ENCODE results near the gene CREBRF. TPM values are rescaled to one million over a fixed set of nuclear protein-coding genes. Genes with fewer than 3 reads are reported as not detected.
"Not testable (repeated sequence)": the region's sequence is repeated elsewhere in the genome, so short reads cannot be mapped to it uniquely, and the experiment has no call there.

The CREBRF gene
- total and polyA plus RNA-seq, 2 donors from 2014 or later: 6.1 to 49.7 TPM

GRCh38 chr5:173016598-173017046 lies 39.5 kb upstream of the CREBRF start:
- Histone ChIP-seq H3K27me3 (ENCODE audit: control insufficient read depth, insufficient read depth, low read length) (no peaks in the 10 kb centered on the region), H3K36me3 (ENCODE audit: control insufficient read depth in 2 of 3, insufficient read depth in 3 of 3, low read length in 3 of 3) (peaks cover 0 to 18% (median 0%) of the 10 kb centered on the region in 3 donors), H3K4me1 (ENCODE audit: control insufficient read depth in 2 of 3, insufficient read depth in 2 of 3, low read depth in 1 of 3, low read length in 3 of 3) (peaks cover 0 to 11% (median 9%) of the 10 kb centered on the region in 3 donors), H3K4me3 (ENCODE audit: low read length in 3 of 3) (peak overlapping the region in 1 of 3 donors; percentile 6), H3K27ac (ENCODE audit: low read depth in 2 of 2, low read length in 2 of 2) (peak overlapping the region; percentile 75 to 91), H3K9ac (ENCODE audit: low read length in 3 of 3) (peak overlapping the region in 1 of 3 donors; percentile 17), H3K9me3 (ENCODE audit: control insufficient read depth in 2 of 3, insufficient read depth in 1 of 3, low read length in 3 of 3) (no peaks in the 10 kb centered on the region)
- no peak for TF ChIP-seq CTCF (IDR thresholded peaks at IDR 0.05; ENCODE audit: borderline replicate concordance, extremely low read depth, insufficient read depth)
- no peak for FAIRE-seq
- intact Hi-C loops (cut with DNase I): no loop called here
- peak in 2 of 5 donors; percentile 11 to 24 for DNase-seq

GRCh38 chr5:173017087-173017486 lies 39.1 kb upstream of the CREBRF start:
- Histone ChIP-seq H3K36me3 (ENCODE audit: control insufficient read depth in 2 of 3, insufficient read depth in 3 of 3, low read length in 3 of 3) (peaks cover 0 to 18% (median 0%) of the 10 kb centered on the region in 3 donors), H3K4me1 (ENCODE audit: control insufficient read depth in 2 of 3, insufficient read depth in 2 of 3, low read depth in 1 of 3, low read length in 3 of 3) (peaks cover 0 to 11% (median 9%) of the 10 kb centered on the region in 3 donors), H3K9ac (ENCODE audit: low read length in 3 of 3) (peak overlapping the region in 1 of 3 donors; percentile 17), H3K27ac (ENCODE audit: low read depth in 2 of 2, low read length in 2 of 2) (peak overlapping the region; percentile 75 to 91)
- FAIRE-seq; intact Hi-C loops (cut with DNase I); H3K4me3 ChIP-seq (ENCODE audit: low read length in 3 of 3); H3K27me3 ChIP-seq (ENCODE audit: control insufficient read depth, insufficient read depth, low read length); H3K9me3 ChIP-seq (ENCODE audit: control insufficient read depth in 2 of 3, insufficient read depth in 1 of 3, low read length in 3 of 3); DNase-seq: not testable (repeated sequence)

GRCh38 chr5:173018358-173018757 lies 37.8 kb upstream of the CREBRF start:
- TF ChIP-seq CTCF (IDR thresholded peaks at IDR 0.05; ENCODE audit: borderline replicate concordance, extremely low read depth, insufficient read depth): no peak

GRCh38 chr5:173020154-173020581 lies 36.0 kb upstream of the CREBRF start:
- Histone ChIP-seq H3K4me1 (ENCODE audit: control insufficient read depth in 2 of 3, insufficient read depth in 2 of 3, low read depth in 1 of 3, low read length in 3 of 3) (peaks cover 0 to 8% (median 7%) of the 10 kb centered on the region in 3 donors), H3K9ac (ENCODE audit: low read length in 3 of 3) (no peak overlapping the region), H3K27me3 (ENCODE audit: control insufficient read depth, insufficient read depth, low read length) (no peaks in the 10 kb centered on the region), H3K9me3 (ENCODE audit: control insufficient read depth in 2 of 3, insufficient read depth in 1 of 3, low read length in 3 of 3) (no peaks in the 10 kb centered on the region), H3K4me3 (ENCODE audit: low read length in 3 of 3) (no peak overlapping the region), H3K27ac (ENCODE audit: low read depth in 2 of 2, low read length in 2 of 2) (no peak overlapping the region), H3K36me3 (ENCODE audit: control insufficient read depth in 2 of 3, insufficient read depth in 3 of 3, low read length in 3 of 3) (peaks cover 0 to 22% (median 2%) of the 10 kb centered on the region in 3 donors)
- DNase-seq (no peak), FAIRE-seq (no peak)
- intact Hi-C loops (cut with DNase I): no loop called here
- no peak for TF ChIP-seq CTCF (IDR thresholded peaks at IDR 0.05; ENCODE audit: borderline replicate concordance, extremely low read depth, insufficient read depth)

More at GRCh38 chr5:173018358-173018757, 37.8 kb upstream of the CREBRF start:
- no peaks in the 10 kb centered on the region for H3K27me3 ChIP-seq (ENCODE audit: control insufficient read depth, insufficient read depth, low read length)
- peak overlapping the region in 2 of 3 donors; percentile 10 to 51 for H3K9ac ChIP-seq (ENCODE audit: low read length in 3 of 3)
- no peaks in the 10 kb centered on the region for H3K9me3 ChIP-seq (ENCODE audit: control insufficient read depth in 2 of 3, insufficient read depth in 1 of 3, low read length in 3 of 3)
- intact Hi-C loops (cut with DNase I): no loop called here
- peaks cover 0 to 11% (median 9%) of the 10 kb centered on the region in 3 donors for H3K4me1 ChIP-seq (ENCODE audit: control insufficient read depth in 2 of 3, insufficient read depth in 2 of 3, low read depth in 1 of 3, low read length in 3 of 3)
- DNase-seq: no peak
- peaks cover 0 to 19% (median 2%) of the 10 kb centered on the region in 3 donors for H3K36me3 ChIP-seq (ENCODE audit: control insufficient read depth in 2 of 3, insufficient read depth in 3 of 3, low read length in 3 of 3)
- H3K27ac ChIP-seq (ENCODE audit: low read depth in 2 of 2, low read length in 2 of 2): peak overlapping the region; percentile 29 to 61
- H3K4me3 ChIP-seq (ENCODE audit: low read length in 3 of 3): no peak overlapping the region
- FAIRE-seq: no peak
